Neural cell (in vitro differentiated cells): Measurements from ENCODE around the gene HOXC12. TPM values are rescaled to one million over a fixed set of nuclear protein-coding genes. Genes with fewer than 3 reads are reported as not detected.

Source experiments
- H2AFZ ChIP-seq: fragments of 200-600, 300-800 bp; sonication (generic), shearing (Covaris generic); 2 replicates; pipeline ENCODE4 v1.6.0; 2014; ENCODE audit warnings: low read depth, mild to moderate bottlenecking, antibody characterized with exemption, low read length, moderate library complexity
- H3F3A ChIP-seq: fragments of 200-600 bp; shearing (Covaris generic); 2 replicates; pipeline ENCODE4 v1.6.1; 2016; ENCODE audit warnings: mild to moderate bottlenecking, moderate library complexity, mixed read lengths, antibody characterized with exemption, low read length; ENCODE audit not compliant: insufficient read depth, poor library complexity, severe bottlenecking
- H3K27ac ChIP-seq: fragments of 200-600, 300-800 bp; sonication (generic), shearing (Covaris generic); 2 replicates; pipeline ENCODE4 v1.5.1; 2014; ENCODE audit warnings: mild to moderate bottlenecking, low read length, moderate library complexity
- H3K27me3 ChIP-seq: fragments of 300-800, 200-600 bp; sonication (generic), shearing (Covaris generic); 2 replicates; pipeline ENCODE4 v1.6.0; 2014; ENCODE audit warnings: mild to moderate bottlenecking, low read depth, low read length, moderate library complexity; ENCODE audit not compliant: insufficient read depth
- H3K36me3 ChIP-seq: fragments of 300-800, 200-600 bp; sonication (generic), shearing (Covaris generic); 2 replicates; pipeline ENCODE4 v1.5.1; 2014; ENCODE audit warnings: mild to moderate bottlenecking, antibody characterized with exemption, low read length, moderate library complexity; ENCODE audit not compliant: insufficient read depth
- H3K4me2 ChIP-seq: fragments of 300-800, 200-600 bp; sonication (generic), shearing (Covaris generic); 2 replicates; pipeline ENCODE4 v1.6.0; 2014; ENCODE audit warnings: mild to moderate bottlenecking, low read length
- H3K4me3 ChIP-seq: fragments of 300-800, 200-600 bp; sonication (generic), shearing (Covaris generic); 2 replicates; pipeline ENCODE4 v1.5.1; 2014; ENCODE audit warnings: mild to moderate bottlenecking, low read length, moderate library complexity
- H3K79me2 ChIP-seq: fragments of 200-600 bp; shearing (Covaris generic); replicated peaks from 2 replicates; pipeline ENCODE4 v1.6.0; 2014; ENCODE audit warnings: mild to moderate bottlenecking, low read length, moderate library complexity; ENCODE audit not compliant: insufficient read depth
- H3K9ac ChIP-seq: fragments of 300-800, 200-600 bp; sonication (generic), shearing (Covaris generic); 2 replicates; pipeline ENCODE4 v1.6.1; 2016; ENCODE audit warnings: mild to moderate bottlenecking, low read length, mixed read lengths
- H3K9me2 ChIP-seq: fragments of 200-600 bp; shearing (Covaris generic); 2 replicates; pipeline ENCODE4 v1.6.1; 2016; ENCODE audit warnings: mild to moderate bottlenecking, low read length, mixed read lengths; ENCODE audit not compliant: insufficient read depth
- H3K9me3 ChIP-seq: fragments of 200-600, 300-800 bp; sonication (generic), shearing (Covaris generic); 2 replicates; pipeline ENCODE4 v1.6.1; 2016; ENCODE audit warnings: mild to moderate bottlenecking, mixed run types, low read length, moderate library complexity, mixed read lengths
- H4K20me1 ChIP-seq: fragments of 200-600 bp; shearing (Covaris generic); 2 replicates; pipeline ENCODE4 v1.6.1; 2016; ENCODE audit warnings: mild to moderate bottlenecking, mixed run types; ENCODE audit not compliant: insufficient read depth
- CTCF ChIP-seq: fragments of 450-650 bp; IDR thresholded peaks from 2 replicates; pipeline ENCODE4 v1.5.1; 2014; ENCODE audit warnings: antibody characterized with exemption, mild to moderate bottlenecking, moderate library complexity; ENCODE audit not compliant: poor library complexity, severe bottlenecking
- EP300 ChIP-seq: fragments of 450-650 bp; conservative IDR thresholded peaks from 2 replicates; pipeline ENCODE4 v1.6.1; 2014; ENCODE audit warnings: antibody characterized with exemption, mild to moderate bottlenecking, moderate library complexity; ENCODE audit not compliant: poor library complexity, severe bottlenecking
- EZH2 ChIP-seq: fragments of 200-600, 300-800 bp; shearing (Covaris generic), sonication (generic); IDR thresholded peaks from 2 replicates; pipeline ENCODE4 v1.6.1; 2014; ENCODE audit warnings: antibody characterized with exemption, low read length, borderline replicate concordance, mild to moderate bottlenecking; ENCODE audit not compliant: insufficient read depth, poor library complexity, severe bottlenecking
- MXI1 ChIP-seq: fragments of 450-650 bp; conservative IDR thresholded peaks from 2 replicates; pipeline ENCODE4 v1.6.1; 2014; ENCODE audit warnings: antibody characterized with exemption, mild to moderate bottlenecking; ENCODE audit not compliant: poor library complexity, severe bottlenecking
- POLR2AphosphoS5 ChIP-seq: IDR thresholded peaks from 2 replicates; pipeline ENCODE4 v1.6.1; 2012
- RAD21 ChIP-seq: fragments of 450-650 bp; conservative IDR thresholded peaks from 2 replicates; pipeline ENCODE4 v1.6.1; 2014; ENCODE audit warnings: antibody characterized with exemption, mild to moderate bottlenecking, moderate library complexity
- SMC3 ChIP-seq: fragments of 450-650 bp; conservative IDR thresholded peaks from 2 replicates; pipeline ENCODE4 v1.6.1; 2014; ENCODE audit warnings: antibody characterized with exemption, mild to moderate bottlenecking, moderate library complexity; ENCODE audit not compliant: poor library complexity
- TAF1 ChIP-seq: IDR thresholded peaks from 2 replicates; pipeline ENCODE4 v1.6.1; 2012; ENCODE audit warnings: low read depth
- polyA plus RNA-seq: library from polyadenylated mRNA; depleted of rRNA; stranded (reverse); fragments of >200 nt; gene quantifications from 2 replicates; pipeline ENCODE4 v1.2.3, GENCODE V29; 2014
- TF ChIP-seq, protein P1 (sequence below): IDR thresholded peaks from 2 replicates; pipeline ENCODE4 v1.6.1; 2012; ENCODE audit warnings: borderline replicate concordance

HOXC12 gene
- polyA plus RNA-seq, 1 donor from 2014 or later, result not detected

GRCh38 chr12:53953831-53954693 lies 641 bp upstream of the HOXC12 start:
- Histone ChIP-seq H3K9me2 (no peaks in the 10 kb centered on the region), H3K4me3 (no peak overlapping the region), H3K36me3 (no peaks in the 10 kb centered on the region), H3K9ac (no peak overlapping the region), H3K9me3 (no peaks in the 10 kb centered on the region), H3K27me3 (peaks cover 100% of the 10 kb centered on the region), H4K20me1 (no peaks in the 10 kb centered on the region), H3K4me2 (no peak overlapping the region), H2AFZ (no peak overlapping the region), H3K27ac (no peak overlapping the region), H3K79me2 (no peaks in the 10 kb centered on the region), H3F3A (no peaks in the 10 kb centered on the region)
- TF ChIP-seq EP300 (no peak), POLR2AphosphoS5 (no peak), MXI1 (no peak), CTCF (no peak), EZH2 (no peak), RAD21 (no peak), SMC3 (no peak), TAF1 (no peak)
- TF ChIP-seq, protein P1, sequence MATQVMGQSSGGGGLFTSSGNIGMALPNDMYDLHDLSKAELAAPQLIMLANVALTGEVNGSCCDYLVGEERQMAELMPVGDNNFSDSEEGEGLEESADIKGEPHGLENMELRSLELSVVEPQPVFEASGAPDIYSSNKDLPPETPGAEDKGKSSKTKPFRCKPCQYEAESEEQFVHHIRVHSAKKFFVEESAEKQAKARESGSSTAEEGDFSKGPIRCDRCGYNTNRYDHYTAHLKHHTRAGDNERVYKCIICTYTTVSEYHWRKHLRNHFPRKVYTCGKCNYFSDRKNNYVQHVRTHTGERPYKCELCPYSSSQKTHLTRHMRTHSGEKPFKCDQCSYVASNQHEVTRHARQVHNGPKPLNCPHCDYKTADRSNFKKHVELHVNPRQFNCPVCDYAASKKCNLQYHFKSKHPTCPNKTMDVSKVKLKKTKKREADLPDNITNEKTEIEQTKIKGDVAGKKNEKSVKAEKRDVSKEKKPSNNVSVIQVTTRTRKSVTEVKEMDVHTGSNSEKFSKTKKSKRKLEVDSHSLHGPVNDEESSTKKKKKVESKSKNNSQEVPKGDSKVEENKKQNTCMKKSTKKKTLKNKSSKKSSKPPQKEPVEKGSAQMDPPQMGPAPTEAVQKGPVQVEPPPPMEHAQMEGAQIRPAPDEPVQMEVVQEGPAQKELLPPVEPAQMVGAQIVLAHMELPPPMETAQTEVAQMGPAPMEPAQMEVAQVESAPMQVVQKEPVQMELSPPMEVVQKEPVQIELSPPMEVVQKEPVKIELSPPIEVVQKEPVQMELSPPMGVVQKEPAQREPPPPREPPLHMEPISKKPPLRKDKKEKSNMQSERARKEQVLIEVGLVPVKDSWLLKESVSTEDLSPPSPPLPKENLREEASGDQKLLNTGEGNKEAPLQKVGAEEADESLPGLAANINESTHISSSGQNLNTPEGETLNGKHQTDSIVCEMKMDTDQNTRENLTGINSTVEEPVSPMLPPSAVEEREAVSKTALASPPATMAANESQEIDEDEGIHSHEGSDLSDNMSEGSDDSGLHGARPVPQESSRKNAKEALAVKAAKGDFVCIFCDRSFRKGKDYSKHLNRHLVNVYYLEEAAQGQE, result no peak

DNA sequence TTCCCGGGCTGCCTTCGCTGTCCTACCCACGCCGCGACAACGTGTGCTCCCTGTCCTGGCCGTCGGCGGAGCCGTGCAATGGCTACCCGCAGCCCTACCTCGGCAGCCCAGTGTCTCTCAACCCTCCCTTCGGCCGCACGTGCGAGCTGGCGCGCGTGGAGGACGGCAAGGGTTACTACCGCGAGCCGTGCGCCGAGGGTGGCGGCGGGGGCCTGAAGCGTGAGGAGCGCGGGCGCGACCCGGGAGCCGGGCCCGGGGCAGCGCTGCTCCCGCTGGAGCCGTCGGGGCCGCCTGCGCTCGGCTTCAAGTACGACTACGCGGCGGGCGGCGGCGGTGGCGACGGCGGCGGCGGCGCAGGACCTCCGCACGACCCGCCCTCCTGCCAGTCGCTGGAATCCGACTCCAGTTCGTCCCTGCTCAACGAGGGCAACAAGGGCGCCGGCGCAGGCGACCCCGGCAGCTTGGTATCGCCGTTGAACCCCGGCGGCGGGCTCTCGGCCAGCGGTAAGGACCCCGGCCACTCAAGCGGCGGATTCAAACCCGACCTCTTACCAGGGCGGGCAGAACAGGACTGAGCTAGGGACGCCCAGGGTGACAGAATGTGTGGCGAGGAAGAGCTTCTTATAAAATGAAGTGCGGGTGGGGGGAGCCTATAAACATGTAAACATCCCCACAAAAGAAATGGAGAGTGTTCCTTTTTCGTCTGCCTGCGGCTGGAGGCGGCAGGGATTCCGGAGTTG lies 503 bp downstream of the HOXC12 start:
- Histone ChIP-seq H3F3A (no peaks in the 10 kb centered on the region), H3K4me3 (no peak overlapping the region), H4K20me1 (no peaks in the 10 kb centered on the region), H3K9me3 (no peaks in the 10 kb centered on the region), H3K27ac (no peak overlapping the region), H3K9ac (no peak overlapping the region), H2AFZ (no peak overlapping the region), H3K9me2 (no peaks in the 10 kb centered on the region), H3K36me3 (no peaks in the 10 kb centered on the region), H3K27me3 (peaks cover 100% of the 10 kb centered on the region), H3K79me2 (no peaks in the 10 kb centered on the region), H3K4me2 (no peak overlapping the region)
- no peak for TF ChIP-seq TAF1
- TF ChIP-seq, protein P1, result no peak
- TF ChIP-seq EZH2, result peak; percentile 62
- TF ChIP-seq MXI1, result no peak
- no peak for TF ChIP-seq CTCF
- no peak for TF ChIP-seq RAD21
- no peak for TF ChIP-seq SMC3
